Measurements from ENCODE around the gene LRRC45.

The LRRC45 gene

DNA sequence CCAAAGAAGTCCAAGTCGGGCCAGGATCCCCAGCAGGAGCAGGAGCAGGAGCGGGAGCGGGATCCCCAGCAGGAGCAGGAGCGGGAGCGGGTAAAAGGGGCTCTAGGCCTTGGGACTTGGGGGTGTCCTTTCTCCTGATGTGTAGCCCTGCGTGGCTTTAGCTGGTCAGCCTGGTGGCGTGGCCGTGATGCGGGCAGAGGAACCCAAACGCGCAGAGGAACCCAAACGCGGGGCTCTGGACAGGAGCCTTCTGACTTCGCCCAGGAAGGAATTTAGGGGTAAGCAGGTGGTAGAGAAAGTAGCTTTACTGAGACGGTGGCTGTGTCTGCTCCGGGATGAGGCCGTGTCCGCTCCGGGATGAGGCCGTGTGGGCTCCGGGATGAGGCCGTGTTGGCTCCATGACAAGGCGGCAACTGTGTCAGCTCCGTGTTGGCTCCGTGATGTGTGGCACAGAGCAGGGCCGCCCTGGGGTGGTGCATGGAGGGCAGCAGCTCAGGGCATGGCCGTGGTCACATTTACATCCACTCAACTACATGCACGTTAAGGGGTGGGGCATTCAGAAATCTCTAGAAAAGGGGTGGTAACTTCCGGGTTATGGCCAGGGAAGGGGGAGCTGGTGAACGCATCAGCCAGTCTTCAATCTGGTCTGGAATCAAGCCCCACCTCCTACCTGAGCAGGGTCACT lies 26.2 kb upstream of the LRRC45 start:
- Mint-ChIP-seq H3K9me3 (no peaks in the 10 kb centered on the region), H3K36me3 (ENCODE audit: low read depth) (peaks cover 5% of the 10 kb centered on the region), H3K27ac (no peak overlapping the region), H3K4me1 (peaks cover 34% of the 10 kb centered on the region), H3K27me3 (ENCODE audit: low read depth) (no peaks in the 10 kb centered on the region), H3K4me3 (no peak overlapping the region)
- TF ChIP-seq, protein P1, sequence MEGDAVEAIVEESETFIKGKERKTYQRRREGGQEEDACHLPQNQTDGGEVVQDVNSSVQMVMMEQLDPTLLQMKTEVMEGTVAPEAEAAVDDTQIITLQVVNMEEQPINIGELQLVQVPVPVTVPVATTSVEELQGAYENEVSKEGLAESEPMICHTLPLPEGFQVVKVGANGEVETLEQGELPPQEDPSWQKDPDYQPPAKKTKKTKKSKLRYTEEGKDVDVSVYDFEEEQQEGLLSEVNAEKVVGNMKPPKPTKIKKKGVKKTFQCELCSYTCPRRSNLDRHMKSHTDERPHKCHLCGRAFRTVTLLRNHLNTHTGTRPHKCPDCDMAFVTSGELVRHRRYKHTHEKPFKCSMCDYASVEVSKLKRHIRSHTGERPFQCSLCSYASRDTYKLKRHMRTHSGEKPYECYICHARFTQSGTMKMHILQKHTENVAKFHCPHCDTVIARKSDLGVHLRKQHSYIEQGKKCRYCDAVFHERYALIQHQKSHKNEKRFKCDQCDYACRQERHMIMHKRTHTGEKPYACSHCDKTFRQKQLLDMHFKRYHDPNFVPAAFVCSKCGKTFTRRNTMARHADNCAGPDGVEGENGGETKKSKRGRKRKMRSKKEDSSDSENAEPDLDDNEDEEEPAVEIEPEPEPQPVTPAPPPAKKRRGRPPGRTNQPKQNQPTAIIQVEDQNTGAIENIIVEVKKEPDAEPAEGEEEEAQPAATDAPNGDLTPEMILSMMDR (IDR thresholded peaks at IDR 0.05; ENCODE audit: unreplicated experiment in 3 of 3): no peak

- Mint-ChIP-seq H3K4me1 (peaks cover 28% of the 10 kb centered on the region), H3K36me3 (ENCODE audit: low read depth) (peaks cover 5% of the 10 kb centered on the region), H3K27me3 (ENCODE audit: low read depth) (no peaks in the 10 kb centered on the region)
Measured at GRCh38 chr17:81998212-81998611, 24.9 kb upstream of the LRRC45 start.

DNA sequence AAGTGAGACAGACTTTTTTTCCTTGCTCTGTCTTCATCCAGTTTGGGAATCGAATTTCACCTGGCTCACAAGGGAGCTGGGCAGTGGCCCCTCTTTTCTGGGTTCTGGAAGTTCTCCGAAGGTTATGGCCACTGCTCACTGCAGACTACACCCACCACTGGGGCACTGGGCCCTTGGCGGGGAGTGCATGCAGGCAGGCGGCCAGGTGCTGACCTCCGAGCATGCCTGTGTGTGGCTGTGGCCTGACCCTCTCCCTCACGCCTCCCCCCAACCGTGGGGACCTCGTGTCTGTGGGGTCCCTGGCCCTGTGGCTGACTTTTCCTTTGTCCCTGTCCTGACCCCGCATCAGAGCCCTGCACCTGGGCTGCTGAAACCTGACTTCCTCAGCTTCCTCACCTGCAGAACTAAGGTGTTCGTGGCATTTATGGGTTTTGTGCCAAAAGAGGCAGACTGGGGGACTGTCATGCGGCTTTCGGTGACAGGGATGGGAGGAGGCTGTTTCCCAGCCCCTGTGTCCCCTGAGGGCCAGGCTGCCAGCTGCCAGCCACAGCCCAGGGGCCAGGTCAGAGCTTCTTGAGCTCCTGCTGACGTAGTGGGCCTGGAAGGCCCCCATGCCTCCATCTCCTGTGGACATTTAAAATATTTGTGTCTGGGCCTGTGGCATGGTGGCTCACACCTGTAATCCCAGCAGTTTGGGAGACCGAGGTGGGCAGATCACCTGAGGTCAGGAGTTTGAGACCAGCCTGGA lies 24.2 kb upstream of the LRRC45 start:
- H3K27ac Mint-ChIP-seq: peak overlapping the region in 2 of 3 experiments; percentile 74 to 88
- H3K9me3 Mint-ChIP-seq: no peaks in the 10 kb centered on the region
- peaks cover 5% of the 10 kb centered on the region for H3K36me3 Mint-ChIP-seq (ENCODE audit: low read depth)
- TF ChIP-seq, protein P1 (IDR thresholded peaks at IDR 0.05; ENCODE audit: unreplicated experiment in 3 of 3): no peak
- no peaks in the 10 kb centered on the region for H3K27me3 Mint-ChIP-seq (ENCODE audit: low read depth)
- H3K4me3 Mint-ChIP-seq: no peak overlapping the region
- peaks cover 29% of the 10 kb centered on the region for H3K4me1 Mint-ChIP-seq

More at GRCh38 chr17:81998212-81998611, 24.9 kb upstream of the LRRC45 start:
- no peak overlapping the region for H3K4me3 Mint-ChIP-seq
- H3K27ac Mint-ChIP-seq: peak overlapping the region; percentile 59 to 88 (median 74)
- no peaks in the 10 kb centered on the region for H3K9me3 Mint-ChIP-seq
- TF ChIP-seq, protein P1 (IDR thresholded peaks at IDR 0.05; ENCODE audit: unreplicated experiment in 3 of 3): no peak

DNA sequence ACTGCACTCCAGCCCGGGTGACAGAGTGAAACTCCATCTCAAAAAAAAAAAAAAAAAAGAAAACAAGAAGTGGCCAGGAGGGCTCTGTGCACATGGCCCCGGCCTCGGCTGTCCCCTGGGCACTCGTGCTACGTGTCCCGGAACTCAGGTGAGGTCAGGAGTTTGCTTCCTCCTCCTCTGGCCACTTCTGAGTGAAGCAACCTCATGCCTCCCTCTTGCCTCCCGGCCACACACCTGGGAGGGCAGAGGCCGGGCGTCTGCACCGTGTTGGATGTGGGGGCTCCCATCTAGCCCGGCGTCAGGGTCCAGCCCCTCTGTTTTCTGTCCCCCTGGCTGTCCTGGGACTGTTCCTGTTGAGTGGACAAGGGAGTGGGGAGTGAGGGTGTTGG lies 23.5 kb upstream of the LRRC45 start:
- Mint-ChIP-seq H3K4me1 (peaks cover 28% of the 10 kb centered on the region), H3K9me3 (no peaks in the 10 kb centered on the region), H3K4me3 (no peak overlapping the region), H3K27ac (peak overlapping the region; percentile 28 to 77 (median 57)), H3K27me3 (ENCODE audit: low read depth) (no peaks in the 10 kb centered on the region), H3K36me3 (ENCODE audit: low read depth) (peaks cover 5% of the 10 kb centered on the region)
- TF ChIP-seq, protein P1 (IDR thresholded peaks at IDR 0.05; ENCODE audit: unreplicated experiment in 3 of 3): no peak

DNA sequence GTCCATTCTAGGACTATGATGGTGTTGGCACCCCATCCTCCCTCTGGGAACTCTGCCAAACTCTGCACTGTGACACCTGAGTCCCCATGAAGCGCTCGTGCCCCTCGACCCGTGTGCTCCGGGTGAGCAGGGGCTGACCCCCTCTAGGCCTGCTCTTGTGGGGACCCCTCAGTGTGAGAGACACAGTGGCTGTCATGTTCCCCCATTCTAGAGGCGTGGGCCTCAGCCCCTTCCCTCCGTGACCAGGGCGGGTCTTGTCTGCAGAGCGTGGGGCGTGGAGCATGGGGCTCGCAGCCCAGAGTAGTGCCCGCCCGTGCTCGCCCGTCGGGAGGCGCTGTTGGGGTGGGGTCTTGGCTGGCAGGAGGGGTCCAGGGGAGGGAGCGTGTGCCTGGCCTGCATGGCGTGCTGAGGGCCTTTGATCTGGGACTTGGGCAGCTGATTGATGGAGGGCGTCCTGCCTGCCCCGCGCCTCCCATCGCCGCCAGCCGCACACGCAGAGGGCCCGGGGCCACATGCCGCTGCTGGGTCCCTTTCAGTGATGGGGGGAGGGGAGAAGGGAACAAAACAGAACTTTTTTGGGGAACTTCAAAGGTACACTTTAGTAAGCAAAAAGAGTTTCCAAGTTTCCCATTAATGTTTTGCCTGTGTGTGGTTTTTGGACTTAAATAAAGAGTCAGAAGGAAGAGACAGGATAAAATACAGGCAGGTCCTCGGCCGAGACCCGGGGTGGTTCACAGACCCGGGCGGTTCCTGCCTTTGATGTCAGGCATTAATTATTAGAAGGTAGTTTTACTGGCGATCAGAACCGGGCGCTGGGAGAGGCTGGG lies 22.9 kb upstream of the LRRC45 start:
- Mint-ChIP-seq H3K36me3 (ENCODE audit: low read depth) (peaks cover 5% of the 10 kb centered on the region), H3K4me1 (peaks cover 28% of the 10 kb centered on the region), H3K27ac (peak overlapping the region; percentile 28 to 97 (median 77)), H3K9me3 (no peaks in the 10 kb centered on the region), H3K4me3 (peak overlapping the region in 1 of 3 experiments; percentile 71), H3K27me3 (ENCODE audit: low read depth) (no peaks in the 10 kb centered on the region)
- TF ChIP-seq, protein P1 (IDR thresholded peaks at IDR 0.05; ENCODE audit: unreplicated experiment in 3 of 3): peak in 1 of 3 experiments; percentile 6
